ENCODE data around the gene PDZD2. TPM values are rescaled to one million over a fixed set of nuclear protein-coding genes. Genes with fewer than 3 reads are reported as not detected.

The PDZD2 gene
- total RNA-seq, 3 donors from 2014 or later: 1.8 to 10.1 (median 2.1) TPM

DNA sequence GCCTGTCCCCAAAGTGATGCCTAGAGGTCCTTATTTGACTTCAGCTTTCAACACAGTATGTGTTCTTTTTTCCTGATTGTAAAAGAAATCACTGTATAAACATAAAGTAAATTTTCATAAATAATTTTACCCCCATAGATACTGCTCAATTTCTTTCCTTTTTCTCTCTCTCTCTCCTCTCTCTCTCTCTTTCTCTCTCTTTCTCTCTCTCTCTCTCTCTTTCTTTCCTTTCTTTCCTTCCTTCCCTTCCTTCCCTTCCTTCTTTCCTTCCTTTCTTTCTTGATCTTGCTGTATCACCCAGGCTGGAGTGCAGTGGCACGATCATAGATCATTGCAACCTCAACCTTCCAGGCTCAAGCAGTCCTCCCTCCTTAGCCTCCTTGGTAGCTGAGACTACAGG, 64.8 kb downstream of the PDZD2 start:
- no peak for DNase-seq
- Histone ChIP-seq H3K36me3 (ENCODE audit: low read depth) (no peaks in the 10 kb centered on the region), H3K4me1 (ENCODE audit: low read depth) (no peaks in the 10 kb centered on the region), H3K4me3 (no peak overlapping the region), H3K9me3 (no peaks in the 10 kb centered on the region)
- TF ChIP-seq CTCF (IDR thresholded peaks at IDR 0.05): no peak
- intact Hi-C loops (cut with DNase I, micrococcal nuclease): no loop called here
- ATAC-seq: no peak

DNA sequence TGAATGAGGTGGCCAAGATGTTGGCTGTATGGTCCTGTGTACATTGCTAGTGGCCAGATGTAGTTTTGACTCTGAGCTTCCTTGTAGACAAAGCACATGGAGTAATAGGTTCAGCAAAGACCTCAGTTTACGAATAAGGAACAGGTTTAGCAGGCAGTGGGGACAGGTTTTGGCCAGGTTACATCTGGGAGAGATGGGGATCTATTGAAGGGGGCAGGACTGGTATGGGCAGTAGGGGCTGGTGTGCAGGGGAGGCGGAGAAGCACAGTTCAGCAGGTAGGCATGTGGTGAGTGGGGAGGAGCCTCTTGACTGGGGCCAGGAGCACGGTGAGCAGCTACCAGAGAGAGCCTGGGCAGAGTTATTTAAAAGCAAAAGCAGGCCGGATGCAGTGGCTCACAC, 67.3 kb downstream of the PDZD2 start:
- no peaks in the 10 kb centered on the region for H3K4me1 ChIP-seq (ENCODE audit: low read depth)
- no peaks in the 10 kb centered on the region for H3K36me3 ChIP-seq (ENCODE audit: low read depth)
- no peaks in the 10 kb centered on the region for H3K9me3 ChIP-seq
- TF ChIP-seq CTCF (IDR thresholded peaks at IDR 0.05): no peak
- ATAC-seq (no peak), DNase-seq (no peak)
- intact Hi-C loops (cut with DNase I, micrococcal nuclease): no loop called here
- no peak overlapping the region for H3K4me3 ChIP-seq

- H3K4me3 ChIP-seq: no peak overlapping the region
- ATAC-seq: peak; percentile 53
- DNase-seq: no peak
- intact Hi-C loops (cut with DNase I, micrococcal nuclease): no loop called here
- H3K36me3 ChIP-seq (ENCODE audit: low read depth): no peaks in the 10 kb centered on the region
- no peaks in the 10 kb centered on the region for H3K4me1 ChIP-seq (ENCODE audit: low read depth)
- no peaks in the 10 kb centered on the region for H3K9me3 ChIP-seq
- TF ChIP-seq CTCF (IDR thresholded peaks at IDR 0.05): no peak
Measured at GRCh38 chr5:31707329-31707728, 68.4 kb downstream of the PDZD2 start.

GRCh38 chr5:31708089-31708488, 69.2 kb downstream of the PDZD2 start:
- Histone ChIP-seq H3K9me3 (no peaks in the 10 kb centered on the region), H3K4me1 (ENCODE audit: low read depth) (no peaks in the 10 kb centered on the region), H3K4me3 (no peak overlapping the region), H3K36me3 (ENCODE audit: low read depth) (no peaks in the 10 kb centered on the region)
- intact Hi-C loops (cut with DNase I, micrococcal nuclease): no loop called here
- DNase-seq (no peak), ATAC-seq (no peak)
- no peak for TF ChIP-seq CTCF (IDR thresholded peaks at IDR 0.05)

DNA sequence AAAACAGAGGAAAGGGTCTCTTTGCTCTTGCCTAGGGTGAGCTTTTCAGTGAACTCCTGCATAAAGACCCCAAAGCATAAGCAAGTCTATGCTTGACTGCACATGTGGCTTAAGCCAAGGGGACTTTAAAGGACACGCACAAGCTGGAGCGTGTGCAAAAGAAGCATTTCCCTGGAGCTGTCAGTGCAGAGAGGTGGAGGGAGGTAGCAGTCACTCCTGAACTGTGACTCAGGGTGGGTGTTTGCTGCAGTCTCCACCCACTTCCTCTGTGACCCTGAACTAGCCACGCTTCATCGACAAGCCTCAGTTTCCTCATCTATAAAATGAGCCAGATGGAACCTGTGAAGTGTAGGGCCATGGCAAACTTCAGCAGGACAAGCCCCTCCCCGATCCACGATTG, 72.4 kb downstream of the PDZD2 start:
- Histone ChIP-seq H3K9me3 (no peaks in the 10 kb centered on the region), H3K36me3 (ENCODE audit: low read depth) (no peaks in the 10 kb centered on the region), H3K4me3 (no peak overlapping the region), H3K4me1 (ENCODE audit: low read depth) (no peaks in the 10 kb centered on the region)
- intact Hi-C loops (cut with DNase I, micrococcal nuclease): no loop called here
- no peak for DNase-seq
- no peak for ATAC-seq
- no peak for TF ChIP-seq CTCF (IDR thresholded peaks at IDR 0.05)

DNA sequence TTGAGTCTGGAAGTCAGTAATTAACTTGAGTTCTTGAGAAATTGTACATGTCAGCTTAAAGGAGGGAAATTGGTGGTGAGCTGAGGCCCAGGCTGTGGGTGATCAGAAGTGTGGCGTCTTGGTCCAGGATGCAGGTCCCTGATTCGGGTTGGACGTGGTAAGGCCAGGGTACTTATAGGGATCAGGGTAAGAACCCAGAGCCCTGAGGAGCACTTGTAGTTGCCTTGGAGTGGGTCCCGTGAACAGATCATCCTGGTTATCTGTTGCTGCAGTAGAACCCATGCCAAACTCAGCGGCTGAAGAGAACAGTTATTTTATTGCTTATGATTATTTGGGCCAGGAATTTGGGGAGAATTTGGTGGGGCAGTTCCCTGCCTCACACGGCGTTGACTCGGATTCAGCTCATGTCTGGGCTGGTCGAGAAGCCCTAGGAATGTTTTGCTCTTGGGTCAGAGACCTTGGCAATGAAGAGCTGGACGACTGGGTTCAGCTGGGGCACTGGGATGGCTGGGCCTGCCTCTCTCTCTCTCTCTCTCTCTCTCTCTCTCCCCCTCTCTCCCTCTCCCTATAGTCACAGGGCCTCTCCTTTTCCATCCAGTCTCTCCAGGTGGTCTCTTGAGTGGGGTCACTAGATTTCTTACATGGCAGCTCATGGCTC, 73.1 kb downstream of the PDZD2 start:
- H3K4me1 ChIP-seq (ENCODE audit: low read depth): no peaks in the 10 kb centered on the region
- no peaks in the 10 kb centered on the region for H3K9me3 ChIP-seq
- intact Hi-C loops (cut with DNase I, micrococcal nuclease): no loop called here
- ATAC-seq (no peak), DNase-seq (no peak)
- no peak for TF ChIP-seq CTCF (IDR thresholded peaks at IDR 0.05)
- H3K36me3 ChIP-seq (ENCODE audit: low read depth): no peaks in the 10 kb centered on the region
- no peak overlapping the region for H3K4me3 ChIP-seq
